GM18508 (cell line): ENCODE data around the gene ATG16L1.

Experiments
- ATAC-seq: cut with Tn5 transposase; IDR thresholded peaks from one replicate; pipeline ENCODE4 v1.9.1; 2021; ENCODE audit warnings: moderate number of reproducible peaks; ENCODE audit not compliant: insufficient read depth, unreplicated experiment

The ATG16L1 gene

GRCh38 chr2:233281992-233282603, 30.6 kb downstream of the ATG16L1 start:
- ATAC-seq, result no peak

GRCh38 chr2:233285921-233286320, 34.4 kb downstream of the ATG16L1 start:
- ATAC-seq, result no peak

GRCh38 chr2:233287871-233288270, 36.4 kb downstream of the ATG16L1 start:
- no peak for ATAC-seq

GRCh38 chr2:233288663-233289062, 37.2 kb downstream of the ATG16L1 start:
- ATAC-seq, result no peak

GRCh38 chr2:233289648-233290047, 38.2 kb downstream of the ATG16L1 start:
- ATAC-seq, result no peak

- ATAC-seq, result no peak
These were observed 38.8 kb downstream of the ATG16L1 start for GRCh38 chr2:233290051-233290845.

- no peak for ATAC-seq
These were observed 44.4 kb downstream of the ATG16L1 start for GRCh38 chr2:233295891-233296290.

- no peak for ATAC-seq
These were observed 45.6 kb downstream of the ATG16L1 start for GRCh38 chr2:233297076-233297475.

GRCh38 chr2:233300401-233300800, 48.9 kb downstream of the ATG16L1 start:
- ATAC-seq, result no peak

- ATAC-seq, result no peak
These were observed 49.8 kb downstream of the ATG16L1 start for GRCh38 chr2:233301248-233301647.

GRCh38 chr2:233301811-233302210, 50.3 kb downstream of the ATG16L1 start:
- ATAC-seq, result no peak

- ATAC-seq, result no peak
These were observed 51.8 kb downstream of the ATG16L1 start for GRCh38 chr2:233303252-233303651.

GRCh38 chr2:233307565-233307964, 56.1 kb downstream of the ATG16L1 start, which contains the start of gene SAG:
SAG (plus strand) TSS chr2:233307816; CDS start chr2:233309190, 1,374 bp downstream.
- ATAC-seq, result no peak

GRCh38 chr2:233311241-233311926, 59.9 kb downstream of the ATG16L1 start:
- ATAC-seq, result no peak

- ATAC-seq, result no peak
These were observed 61.4 kb downstream of the ATG16L1 start for GRCh38 chr2:233312874-233313273.

- no peak for ATAC-seq
These were observed 62.9 kb downstream of the ATG16L1 start for GRCh38 chr2:233314180-233314925.

GRCh38 chr2:233317196-233317943, 65.9 kb downstream of the ATG16L1 start:
- no peak for ATAC-seq

- ATAC-seq, result no peak
These were observed 67.8 kb downstream of the ATG16L1 start for GRCh38 chr2:233319256-233319655.

GRCh38 chr2:233320470-233320869, 69.0 kb downstream of the ATG16L1 start:
- no peak for ATAC-seq

- no peak for ATAC-seq
These were observed 69.7 kb downstream of the ATG16L1 start for GRCh38 chr2:233321166-233321565.
